ENCODE measurements around the gene KDM3B.
"Not testable (repeated sequence)": the region's sequence is repeated elsewhere in the genome, so short reads cannot be mapped to it uniquely, and the experiment has no call there.

KDM3B gene

DNA sequence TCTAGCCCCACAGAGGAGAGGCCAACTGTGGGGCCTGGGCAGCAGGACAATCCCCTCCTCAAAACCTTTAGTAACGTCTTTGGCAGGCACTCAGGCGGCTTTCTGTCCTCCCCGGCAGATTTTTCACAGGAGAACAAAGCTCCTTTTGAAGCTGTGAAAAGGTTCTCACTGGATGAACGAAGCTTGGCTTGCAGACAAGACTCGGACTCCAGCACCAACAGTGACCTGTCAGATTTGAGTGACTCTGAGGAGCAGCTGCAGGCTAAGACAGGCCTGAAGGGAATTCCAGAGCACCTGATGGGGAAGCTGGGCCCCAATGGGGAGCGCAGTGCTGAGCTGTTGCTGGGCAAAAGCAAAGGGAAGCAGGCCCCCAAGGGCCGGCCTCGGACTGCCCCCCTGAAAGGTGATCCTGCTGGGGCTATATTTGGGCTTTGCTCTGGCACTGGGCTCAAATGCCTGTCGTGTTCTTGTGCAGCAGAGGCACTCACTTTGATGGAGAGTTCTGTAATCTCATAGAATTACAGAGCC is 39.4 kb downstream of the KDM3B start:
- DNase-seq (ENCODE audit: low spot score) = no peak

GRCh38 chr5:138402640-138403039 is 50.2 kb downstream of the KDM3B start:
- no peak for DNase-seq (ENCODE audit: low spot score)

GRCh38 chr5:138408023-138408422 is 55.5 kb downstream of the KDM3B start:
- DNase-seq (ENCODE audit: low spot score) = no peak

GRCh38 chr5:138410996-138411640 is 58.6 kb downstream of the KDM3B start:
- DNase-seq (ENCODE audit: low spot score) = not testable (repeated sequence)

- no peak for DNase-seq (ENCODE audit: low spot score)
Measured at GRCh38 chr5:138418444-138418843, 66.0 kb downstream of the KDM3B start.

DNA sequence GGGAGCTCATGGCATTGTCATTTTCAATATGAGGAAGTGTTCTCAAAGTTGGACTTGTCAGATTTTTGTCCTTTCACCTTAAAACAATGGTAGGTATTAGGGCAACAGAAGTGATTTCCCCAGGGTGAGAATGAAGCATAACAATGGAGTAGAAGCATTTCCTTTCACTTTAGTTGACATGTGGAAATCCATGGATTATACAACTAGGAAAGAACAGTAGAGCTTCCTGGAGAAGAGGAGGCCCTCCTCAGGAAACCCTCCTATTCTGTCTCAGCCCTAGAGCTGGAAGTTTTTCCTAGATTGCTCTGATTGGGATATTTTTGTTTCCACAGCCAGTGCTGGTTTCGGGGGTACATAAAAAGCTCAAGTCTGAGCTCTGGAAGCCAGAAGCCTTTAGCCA is 72.6 kb downstream of the KDM3B start:
- no peak for DNase-seq (ENCODE audit: low spot score)

- DNase-seq (ENCODE audit: low spot score) = no peak
Measured at GRCh38 chr5:138435943-138436342, 83.5 kb downstream of the KDM3B start.

- no peak for DNase-seq (ENCODE audit: low spot score)
Measured at GRCh38 chr5:138438003-138438723, 85.7 kb downstream of the KDM3B start.

- DNase-seq (ENCODE audit: low spot score) = peak; percentile 81
Measured at GRCh38 chr5:138438724-138439476, 86.4 kb downstream of the KDM3B start, which contains the start of gene REEP2. Gene REEP2, plus strand, starts transcription at chr5:138439057. Its CDS starts 152 bp downstream, at chr5:138439209.

- peak; percentile 31 for DNase-seq (ENCODE audit: low spot score)
Measured at GRCh38 chr5:138439477-138440158, 87.1 kb downstream of the KDM3B start.

GRCh38 chr5:138440159-138441073 is 87.9 kb downstream of the KDM3B start:
- DNase-seq (ENCODE audit: low spot score) = peak; percentile 11

DNA sequence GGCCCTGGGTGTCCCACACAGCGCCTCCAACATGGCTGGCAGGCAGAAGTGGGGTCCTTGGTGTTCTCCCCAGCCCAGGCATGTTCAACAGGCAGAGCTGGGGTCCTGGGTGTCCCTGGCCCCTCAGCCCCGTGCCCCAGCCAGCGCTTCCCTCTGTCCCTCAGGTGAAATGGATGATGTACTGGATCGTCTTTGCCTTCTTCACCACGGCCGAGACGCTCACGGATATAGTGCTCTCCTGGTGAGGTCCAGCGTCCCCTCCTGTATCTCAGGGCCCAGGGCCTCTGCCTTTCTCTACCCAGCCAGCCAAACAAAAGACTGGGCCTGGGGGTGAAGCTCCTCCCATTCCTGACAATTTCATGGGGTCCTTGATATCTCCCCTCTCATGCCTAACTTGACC is 88.7 kb downstream of the KDM3B start:
- DNase-seq (ENCODE audit: low spot score) = no peak

GRCh38 chr5:138444078-138444773 is 91.7 kb downstream of the KDM3B start:
- no peak for DNase-seq (ENCODE audit: low spot score)

- DNase-seq (ENCODE audit: low spot score) = no peak
Measured at GRCh38 chr5:138444774-138445546, 92.5 kb downstream of the KDM3B start.

DNA sequence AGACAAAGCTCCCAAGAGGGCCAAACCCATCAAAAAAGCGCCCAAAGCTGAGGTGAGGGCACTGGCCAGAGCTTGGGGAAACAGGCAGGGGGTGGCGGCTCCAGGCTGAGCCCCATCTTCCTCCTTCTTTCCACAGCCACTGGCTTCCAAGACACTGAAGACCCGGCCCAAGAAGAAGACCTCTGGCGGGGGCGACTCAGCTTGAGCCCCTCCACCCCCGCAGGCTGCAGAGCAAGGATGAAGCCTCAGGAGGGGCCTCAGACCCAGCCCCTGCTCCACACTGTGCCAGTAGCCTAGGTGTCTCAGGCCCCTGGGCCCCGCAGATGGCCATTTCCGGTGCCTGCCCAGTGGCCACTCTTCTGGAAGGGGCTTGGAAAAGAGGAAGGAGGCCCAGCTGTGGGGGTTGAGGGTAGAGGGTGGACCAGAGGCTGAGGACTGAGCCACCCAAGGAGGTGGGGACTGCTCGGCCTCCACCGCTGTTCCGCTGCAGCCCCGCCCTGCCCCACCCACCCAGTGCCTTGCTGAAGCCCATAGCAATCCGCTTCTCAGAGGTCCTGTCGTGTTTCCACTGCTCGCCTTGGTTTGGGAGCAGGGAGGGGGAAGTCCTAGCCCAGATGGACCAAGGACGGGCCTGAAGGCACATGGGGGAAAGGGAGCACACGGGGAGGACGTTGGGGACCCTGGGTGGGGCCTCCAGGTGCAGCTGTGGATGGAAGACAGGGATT is 93.2 kb downstream of the KDM3B start:
- DNase-seq (ENCODE audit: low spot score) = no peak

- DNase-seq (ENCODE audit: low spot score) = no peak
Measured at GRCh38 chr5:138448070-138448469, 95.6 kb downstream of the KDM3B start.

- DNase-seq (ENCODE audit: low spot score) = peak; percentile 48
Measured at GRCh38 chr5:138448481-138449398, 96.3 kb downstream of the KDM3B start.

Data from hepatic stellate cell (primary cell).